ENCODE results near the gene LFNG.

The LFNG gene

DNA sequence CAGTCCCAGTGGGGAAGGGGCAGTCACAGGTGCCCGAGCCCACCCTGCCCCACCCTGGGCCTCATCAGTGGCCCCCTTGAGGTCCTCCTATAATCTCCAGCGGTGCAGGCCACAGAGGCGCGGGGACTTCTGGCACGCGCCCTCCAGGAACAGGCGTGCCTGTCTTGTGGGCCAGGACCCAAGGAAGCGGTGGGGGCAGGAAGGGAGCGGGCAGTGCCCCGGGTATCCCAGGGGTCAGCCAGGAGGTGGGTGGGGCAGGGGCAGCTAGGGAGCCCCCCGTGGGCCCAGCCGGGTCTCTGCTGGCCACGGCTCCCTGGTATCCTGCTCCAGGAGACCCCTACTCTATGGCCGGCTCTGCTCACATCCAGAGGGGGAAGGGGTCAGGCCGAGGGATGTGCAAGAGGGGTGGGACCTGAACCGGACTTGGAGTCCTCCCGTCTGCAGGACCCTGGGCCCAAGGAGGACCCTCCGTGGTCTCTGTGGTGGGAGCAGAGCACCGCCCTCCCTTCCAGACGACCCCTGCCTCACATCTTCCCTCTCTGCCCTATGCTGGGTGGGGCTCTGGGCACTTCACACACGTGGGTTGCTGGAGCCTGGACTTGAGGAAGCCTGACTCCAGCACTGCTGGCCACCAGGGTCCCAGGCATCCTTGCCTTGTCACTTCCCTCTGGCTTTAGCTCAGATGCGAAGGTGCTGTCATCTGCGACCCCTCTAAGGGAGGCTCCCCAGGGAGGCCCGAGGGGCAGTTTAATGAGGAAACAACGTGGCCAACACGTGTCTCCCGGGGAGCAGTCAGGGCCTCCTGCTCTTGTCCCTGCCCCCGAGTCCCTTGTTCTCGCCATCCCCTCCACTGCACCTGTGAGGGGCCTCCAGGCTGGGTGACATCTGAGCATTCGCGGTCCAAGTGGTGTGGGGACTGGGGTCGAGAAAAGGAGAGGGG lies 25.1 kb upstream of the LFNG start:
- no peak overlapping the region for H2BK5ac ChIP-seq (ENCODE audit: low read length)
- no peak overlapping the region for H2BK120ac ChIP-seq (ENCODE audit: low read depth, low read length)
- H4K5ac ChIP-seq (ENCODE audit: low read length): no peak overlapping the region
- H3K36me3 ChIP-seq (ENCODE audit: control insufficient read depth, insufficient read depth, low read length): no peaks in the 10 kb centered on the region
- H2AK5ac ChIP-seq (ENCODE audit: low read length): no peak overlapping the region
- H4K8ac ChIP-seq (ENCODE audit: low read depth, low read length): no peak overlapping the region
- no peak overlapping the region for H3K4me2 ChIP-seq (ENCODE audit: low read length)
- no peak overlapping the region for H2BK15ac ChIP-seq (replicated peaks; ENCODE audit: low read depth)
- H3K4me1 ChIP-seq (ENCODE audit: control insufficient read depth, low read depth, low read length): no peaks in the 10 kb centered on the region
- no peak overlapping the region for H3K56ac ChIP-seq (ENCODE audit: low read length)
- H3K27me3 ChIP-seq (ENCODE audit: insufficient read depth, low read length, poor library complexity): no peaks in the 10 kb centered on the region
- no peak overlapping the region for H3K9ac ChIP-seq (ENCODE audit: low read length)
- no peak overlapping the region for H3K23ac ChIP-seq (ENCODE audit: low read length)
- H3K79me1 ChIP-seq (ENCODE audit: low read length): no peaks in the 10 kb centered on the region
- no peak overlapping the region for H3K4me3 ChIP-seq (ENCODE audit: low read length)
- H3K4ac ChIP-seq (ENCODE audit: low read depth, low read length): no peak overlapping the region
- no peak for DNase-seq
- H3K18ac ChIP-seq (ENCODE audit: low read length): no peak overlapping the region
- H3K27ac ChIP-seq (ENCODE audit: low read depth, low read length): no peak overlapping the region
- H3K79me2 ChIP-seq (ENCODE audit: control insufficient read depth, insufficient read depth, low read length): no peaks in the 10 kb centered on the region
- WGBS (ENCODE audit: extremely low coverage, insufficient coverage, low lambda C conversion rate): no CpG with 5 or more reads among the region's 32 CpGs

DNA sequence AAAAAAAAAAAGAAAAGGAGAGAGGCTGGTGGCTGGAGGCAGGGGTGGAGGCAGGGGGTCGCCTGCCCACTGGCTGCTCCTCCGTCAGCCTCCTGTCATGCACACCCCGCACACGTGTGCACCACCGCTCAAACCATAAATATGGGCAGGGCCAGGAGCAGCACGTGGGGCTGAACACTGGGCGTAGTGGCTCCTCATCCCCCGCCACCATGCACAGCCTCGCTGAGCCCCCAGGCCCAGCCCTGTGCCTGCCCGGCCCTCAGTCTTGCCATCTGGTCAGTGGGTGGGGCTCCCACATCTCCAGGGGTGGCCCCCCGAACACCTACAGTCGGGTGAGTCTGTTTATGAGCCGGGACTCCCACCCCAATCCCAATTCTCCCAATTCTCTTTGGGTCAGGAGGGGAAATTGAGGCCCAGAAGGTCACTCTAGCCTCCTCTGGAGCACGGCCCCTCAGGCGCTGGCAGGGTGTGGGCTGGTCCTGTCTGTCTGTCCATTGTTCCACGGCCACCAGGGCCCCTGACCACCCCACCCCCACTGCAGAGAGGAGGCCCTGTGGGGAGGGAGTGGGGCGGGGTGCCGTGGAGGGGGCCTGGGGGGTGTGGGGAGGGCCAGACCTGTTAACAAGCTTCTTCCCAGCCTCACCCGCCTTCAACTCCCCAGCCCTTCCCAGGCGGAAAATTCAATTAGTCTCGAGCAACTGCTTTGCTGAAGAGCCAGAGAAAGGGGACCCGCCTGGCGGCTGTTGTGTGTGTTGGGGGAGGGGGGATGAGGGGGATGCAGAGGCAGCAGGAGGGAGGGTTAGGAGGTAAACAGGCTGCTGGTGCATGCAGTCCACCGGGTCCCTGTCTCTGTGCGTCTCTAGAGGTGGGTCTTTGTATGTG lies 23.9 kb upstream of the LFNG start:
- no peak overlapping the region for H4K5ac ChIP-seq (ENCODE audit: low read length)
- no peaks in the 10 kb centered on the region for H3K79me1 ChIP-seq (ENCODE audit: low read length)
- H2BK120ac ChIP-seq (ENCODE audit: low read depth, low read length): no peak overlapping the region
- H3K4ac ChIP-seq (ENCODE audit: low read depth, low read length): peak overlapping the region; percentile 60
- H3K79me2 ChIP-seq (ENCODE audit: control insufficient read depth, insufficient read depth, low read length): no peaks in the 10 kb centered on the region
- H3K36me3 ChIP-seq (ENCODE audit: control insufficient read depth, insufficient read depth, low read length): no peaks in the 10 kb centered on the region
- H3K18ac ChIP-seq (ENCODE audit: low read length): peak overlapping the region; percentile 9
- H3K4me2 ChIP-seq (ENCODE audit: low read length): no peak overlapping the region
- no peak overlapping the region for H2AK5ac ChIP-seq (ENCODE audit: low read length)
- peak overlapping the region; percentile 41 for H3K27ac ChIP-seq (ENCODE audit: low read depth, low read length)
- no peak overlapping the region for H2BK15ac ChIP-seq (replicated peaks; ENCODE audit: low read depth)
- no peak overlapping the region for H2BK5ac ChIP-seq (ENCODE audit: low read length)
- no peak overlapping the region for H3K23ac ChIP-seq (ENCODE audit: low read length)
- no peak overlapping the region for H3K4me3 ChIP-seq (ENCODE audit: low read length)
- H3K27me3 ChIP-seq (ENCODE audit: insufficient read depth, low read length, poor library complexity): no peaks in the 10 kb centered on the region
- peak overlapping the region; percentile 50 for H3K56ac ChIP-seq (ENCODE audit: low read length)
- H3K4me1 ChIP-seq (ENCODE audit: control insufficient read depth, low read depth, low read length): no peaks in the 10 kb centered on the region
- no peak overlapping the region for H3K9ac ChIP-seq (ENCODE audit: low read length)
- peak; percentile 73 for DNase-seq
- no CpG with 5 or more reads among the region's 25 CpGs for WGBS (ENCODE audit: extremely low coverage, insufficient coverage, low lambda C conversion rate)
- no peak overlapping the region for H4K8ac ChIP-seq (ENCODE audit: low read depth, low read length)

DNA sequence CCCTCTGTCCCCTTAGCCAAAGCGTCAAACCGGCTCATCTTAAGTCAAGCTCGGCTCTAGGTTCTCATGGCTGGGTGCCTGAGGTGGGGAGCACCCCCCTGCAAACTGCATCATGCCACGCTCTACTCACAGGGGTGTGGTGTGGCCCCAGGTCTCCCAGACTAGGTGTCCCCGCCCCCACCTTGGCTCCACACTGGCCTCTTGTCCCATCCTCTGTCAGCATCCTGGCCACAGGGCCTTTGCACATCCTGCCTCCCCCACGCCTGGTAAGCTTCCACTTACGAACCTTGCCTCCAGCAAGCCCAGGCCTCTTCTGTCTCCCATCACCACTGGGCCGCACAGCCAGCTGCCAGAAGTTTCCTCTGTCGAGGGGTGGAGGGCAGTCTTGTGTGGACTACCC lies 23.2 kb upstream of the LFNG start:
- H3K23ac ChIP-seq (ENCODE audit: low read length): no peak overlapping the region
- no peaks in the 10 kb centered on the region for H3K4me1 ChIP-seq (ENCODE audit: control insufficient read depth, low read depth, low read length)
- no peak overlapping the region for H2BK15ac ChIP-seq (replicated peaks; ENCODE audit: low read depth)
- no peaks in the 10 kb centered on the region for H3K36me3 ChIP-seq (ENCODE audit: control insufficient read depth, insufficient read depth, low read length)
- H3K4me2 ChIP-seq (ENCODE audit: low read length): no peak overlapping the region
- no peak overlapping the region for H3K4ac ChIP-seq (ENCODE audit: low read depth, low read length)
- H2BK120ac ChIP-seq (ENCODE audit: low read depth, low read length): no peak overlapping the region
- peak overlapping the region; percentile 48 for H2AK5ac ChIP-seq (ENCODE audit: low read length)
- H3K27ac ChIP-seq (ENCODE audit: low read depth, low read length): peak overlapping the region; percentile 41
- no peak overlapping the region for H3K18ac ChIP-seq (ENCODE audit: low read length)
- H3K79me2 ChIP-seq (ENCODE audit: control insufficient read depth, insufficient read depth, low read length): no peaks in the 10 kb centered on the region
- no peaks in the 10 kb centered on the region for H3K79me1 ChIP-seq (ENCODE audit: low read length)
- no peak overlapping the region for H4K8ac ChIP-seq (ENCODE audit: low read depth, low read length)
- no peak overlapping the region for H3K9ac ChIP-seq (ENCODE audit: low read length)
- H2BK5ac ChIP-seq (ENCODE audit: low read length): no peak overlapping the region
- DNase-seq: no peak
- no peak overlapping the region for H4K5ac ChIP-seq (ENCODE audit: low read length)
- no peaks in the 10 kb centered on the region for H3K27me3 ChIP-seq (ENCODE audit: insufficient read depth, low read length, poor library complexity)
- peak overlapping the region; percentile 50 for H3K56ac ChIP-seq (ENCODE audit: low read length)
- no peak overlapping the region for H3K4me3 ChIP-seq (ENCODE audit: low read length)
- WGBS (ENCODE audit: extremely low coverage, insufficient coverage, low lambda C conversion rate): no CpG with 5 or more reads among the region's 9 CpGs

DNA sequence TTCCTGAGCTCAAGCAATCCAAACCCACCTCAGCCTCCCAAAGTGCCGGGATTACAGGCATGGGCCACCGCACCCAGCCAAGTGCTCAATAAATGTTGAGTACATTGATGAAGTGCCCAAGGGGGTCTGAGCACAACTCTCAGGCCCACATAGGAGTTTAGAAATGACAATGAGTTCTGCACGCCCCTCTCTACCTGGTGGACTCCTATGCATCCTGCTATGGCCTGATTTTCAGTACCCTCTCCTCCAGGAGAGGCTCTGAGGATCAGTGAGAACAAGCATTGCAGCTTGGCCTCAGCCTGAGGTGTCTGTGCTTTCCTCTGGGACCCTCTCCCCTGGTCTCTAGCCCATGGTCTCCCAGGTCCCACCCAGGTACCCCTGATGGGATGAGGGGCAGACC lies 22.5 kb upstream of the LFNG start:
- no peak overlapping the region for H3K4me3 ChIP-seq (ENCODE audit: low read length)
- no peak overlapping the region for H3K9ac ChIP-seq (ENCODE audit: low read length)
- H2BK120ac ChIP-seq (ENCODE audit: low read depth, low read length): no peak overlapping the region
- H3K27ac ChIP-seq (ENCODE audit: low read depth, low read length): no peak overlapping the region
- H3K79me1 ChIP-seq (ENCODE audit: low read length): no peaks in the 10 kb centered on the region
- no peak overlapping the region for H3K4me2 ChIP-seq (ENCODE audit: low read length)
- no peak overlapping the region for H3K18ac ChIP-seq (ENCODE audit: low read length)
- WGBS (ENCODE audit: extremely low coverage, insufficient coverage, low lambda C conversion rate): no CpG with 5 or more reads among the region's 3 CpGs
- no peaks in the 10 kb centered on the region for H3K36me3 ChIP-seq (ENCODE audit: control insufficient read depth, insufficient read depth, low read length)
- H2AK5ac ChIP-seq (ENCODE audit: low read length): no peak overlapping the region
- no peaks in the 10 kb centered on the region for H3K79me2 ChIP-seq (ENCODE audit: control insufficient read depth, insufficient read depth, low read length)
- DNase-seq: no peak
- no peaks in the 10 kb centered on the region for H3K27me3 ChIP-seq (ENCODE audit: insufficient read depth, low read length, poor library complexity)
- no peaks in the 10 kb centered on the region for H3K4me1 ChIP-seq (ENCODE audit: control insufficient read depth, low read depth, low read length)
- H4K8ac ChIP-seq (ENCODE audit: low read depth, low read length): no peak overlapping the region
- H3K4ac ChIP-seq (ENCODE audit: low read depth, low read length): no peak overlapping the region
- H4K5ac ChIP-seq (ENCODE audit: low read length): no peak overlapping the region
- H2BK5ac ChIP-seq (ENCODE audit: low read length): no peak overlapping the region
- H3K23ac ChIP-seq (ENCODE audit: low read length): no peak overlapping the region
- H2BK15ac ChIP-seq (replicated peaks; ENCODE audit: low read depth): no peak overlapping the region
- H3K56ac ChIP-seq (ENCODE audit: low read length): no peak overlapping the region

DNA sequence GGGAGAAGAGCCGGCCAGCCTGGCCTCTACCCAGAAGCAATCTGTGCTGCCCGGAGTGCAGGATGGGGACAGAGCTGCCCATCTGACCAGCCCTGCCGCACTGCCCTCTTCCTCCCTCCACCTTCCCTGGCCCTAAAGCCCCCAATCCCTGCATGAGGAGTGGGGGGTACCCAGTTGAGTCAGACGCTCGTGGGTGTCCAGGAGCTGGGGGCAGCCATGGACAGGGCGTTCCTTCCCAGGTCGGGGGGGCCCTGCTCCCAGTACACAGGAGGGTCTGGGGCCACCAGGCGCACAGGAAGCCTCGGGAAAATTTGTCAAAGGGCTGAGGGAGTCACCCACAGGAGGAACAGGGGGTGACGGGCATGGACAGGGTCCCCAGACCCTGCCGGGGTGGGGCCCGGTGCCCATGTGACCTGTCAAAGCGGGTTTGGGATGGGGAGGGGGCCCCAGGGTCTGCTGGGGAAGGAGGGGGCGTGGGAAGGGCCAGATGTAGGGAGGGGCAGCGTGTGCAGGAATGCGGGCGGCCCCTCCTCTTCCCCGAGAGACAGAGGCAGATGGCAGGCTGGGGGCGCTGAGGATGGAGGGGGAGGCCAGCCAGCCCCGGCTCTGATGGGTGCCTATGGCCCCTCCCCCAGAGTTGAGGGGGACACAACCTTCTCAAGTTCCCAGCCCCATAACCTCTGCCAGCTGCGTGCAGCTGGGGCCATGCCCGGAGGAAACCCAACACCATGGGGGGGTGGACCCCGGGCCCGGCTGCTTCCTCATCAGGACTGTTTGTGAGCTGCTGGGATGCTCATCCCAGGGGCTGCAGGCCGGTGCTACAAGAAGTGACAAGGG lies 21.9 kb upstream of the LFNG start:
- Histone ChIP-seq H3K4ac (ENCODE audit: low read depth, low read length) (peak overlapping the region; percentile 46), H3K4me1 (ENCODE audit: control insufficient read depth, low read depth, low read length) (no peaks in the 10 kb centered on the region), H3K4me2 (ENCODE audit: low read length) (no peak overlapping the region), H2BK5ac (ENCODE audit: low read length) (no peak overlapping the region), H3K23ac (ENCODE audit: low read length) (no peak overlapping the region), H4K5ac (ENCODE audit: low read length) (no peak overlapping the region), H4K8ac (ENCODE audit: low read depth, low read length) (no peak overlapping the region), H3K79me2 (ENCODE audit: control insufficient read depth, insufficient read depth, low read length) (no peaks in the 10 kb centered on the region), H3K9ac (ENCODE audit: low read length) (no peak overlapping the region), H3K4me3 (ENCODE audit: low read length) (no peak overlapping the region), H3K36me3 (ENCODE audit: control insufficient read depth, insufficient read depth, low read length) (no peaks in the 10 kb centered on the region), H2BK120ac (ENCODE audit: low read depth, low read length) (no peak overlapping the region), H3K27me3 (ENCODE audit: insufficient read depth, low read length, poor library complexity) (no peaks in the 10 kb centered on the region), H3K27ac (ENCODE audit: low read depth, low read length) (no peak overlapping the region), H2BK15ac (replicated peaks; ENCODE audit: low read depth) (no peak overlapping the region), H3K18ac (ENCODE audit: low read length) (no peak overlapping the region), H2AK5ac (ENCODE audit: low read length) (no peak overlapping the region), H3K79me1 (ENCODE audit: low read length) (no peaks in the 10 kb centered on the region), H3K56ac (ENCODE audit: low read length) (no peak overlapping the region)
- WGBS (ENCODE audit: extremely low coverage, insufficient coverage, low lambda C conversion rate): no CpG with 5 or more reads among the region's 25 CpGs
- no peak for DNase-seq
